ENCODE measurements around the gene OMD.

GRCh38 chr9:92373167-92373566 is 51.1 kb downstream of the OMD start:
- TF ChIP-seq CTCF (IDR thresholded peaks at IDR 0.05) (no peak), EZH2 (IDR thresholded peaks at IDR 0.05; ENCODE audit: borderline replicate concordance, insufficient read depth, low read depth, low read length, poor library complexity, severe bottlenecking) (no peak)
